ENCODE data around the gene SERINC1. TPM values are rescaled to one million over a fixed set of nuclear protein-coding genes. Genes with fewer than 3 reads are reported as not detected.
"Not testable (repeated sequence)": the region's sequence is repeated elsewhere in the genome, so short reads cannot be mapped to it uniquely, and the experiment has no call there.

SERINC1 gene
- total RNA-seq, 6 experiments from 2014 or later = 161 to 215 (median 179) TPM

DNA sequence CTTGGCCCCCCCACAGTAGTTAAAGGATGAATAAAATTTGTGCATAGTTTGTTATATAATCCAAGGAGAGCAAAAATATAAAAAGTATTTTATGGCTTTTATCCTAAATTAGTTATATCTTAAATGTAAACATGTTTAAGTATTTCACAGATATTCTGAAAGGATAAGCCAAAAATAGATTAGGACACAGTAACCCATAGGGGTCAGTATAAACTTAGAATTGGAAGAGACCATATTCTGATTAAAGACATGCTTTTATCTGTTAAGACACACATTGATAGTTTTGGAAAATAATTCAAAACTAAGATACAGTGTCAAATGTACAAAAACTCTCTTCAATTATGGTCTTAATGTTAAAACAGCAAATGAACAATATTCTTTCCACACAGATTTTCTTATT is 4.5 kb upstream of the SERINC1 start:
- no peaks in the 10 kb centered on the region; the same call in 1 of the 2 replicates for H3K27me3 Mint-ChIP-seq (ENCODE audit: insufficient read depth)
- DNase-seq = peak; percentile 25
- TF ChIP-seq, protein P1, sequence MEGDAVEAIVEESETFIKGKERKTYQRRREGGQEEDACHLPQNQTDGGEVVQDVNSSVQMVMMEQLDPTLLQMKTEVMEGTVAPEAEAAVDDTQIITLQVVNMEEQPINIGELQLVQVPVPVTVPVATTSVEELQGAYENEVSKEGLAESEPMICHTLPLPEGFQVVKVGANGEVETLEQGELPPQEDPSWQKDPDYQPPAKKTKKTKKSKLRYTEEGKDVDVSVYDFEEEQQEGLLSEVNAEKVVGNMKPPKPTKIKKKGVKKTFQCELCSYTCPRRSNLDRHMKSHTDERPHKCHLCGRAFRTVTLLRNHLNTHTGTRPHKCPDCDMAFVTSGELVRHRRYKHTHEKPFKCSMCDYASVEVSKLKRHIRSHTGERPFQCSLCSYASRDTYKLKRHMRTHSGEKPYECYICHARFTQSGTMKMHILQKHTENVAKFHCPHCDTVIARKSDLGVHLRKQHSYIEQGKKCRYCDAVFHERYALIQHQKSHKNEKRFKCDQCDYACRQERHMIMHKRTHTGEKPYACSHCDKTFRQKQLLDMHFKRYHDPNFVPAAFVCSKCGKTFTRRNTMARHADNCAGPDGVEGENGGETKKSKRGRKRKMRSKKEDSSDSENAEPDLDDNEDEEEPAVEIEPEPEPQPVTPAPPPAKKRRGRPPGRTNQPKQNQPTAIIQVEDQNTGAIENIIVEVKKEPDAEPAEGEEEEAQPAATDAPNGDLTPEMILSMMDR (IDR thresholded peaks at IDR 0.05) = peak; percentile 77
- no peak overlapping the region for H3K27ac Mint-ChIP-seq
- no peaks in the 10 kb centered on the region for H3K36me3 Mint-ChIP-seq (ENCODE audit: low read depth)
- H3K4me3 Mint-ChIP-seq = no peak overlapping the region
- peaks cover 7% of the 10 kb centered on the region for H3K4me1 Mint-ChIP-seq (ENCODE audit: low read depth)
- no peaks in the 10 kb centered on the region for H3K9me3 Mint-ChIP-seq

DNA sequence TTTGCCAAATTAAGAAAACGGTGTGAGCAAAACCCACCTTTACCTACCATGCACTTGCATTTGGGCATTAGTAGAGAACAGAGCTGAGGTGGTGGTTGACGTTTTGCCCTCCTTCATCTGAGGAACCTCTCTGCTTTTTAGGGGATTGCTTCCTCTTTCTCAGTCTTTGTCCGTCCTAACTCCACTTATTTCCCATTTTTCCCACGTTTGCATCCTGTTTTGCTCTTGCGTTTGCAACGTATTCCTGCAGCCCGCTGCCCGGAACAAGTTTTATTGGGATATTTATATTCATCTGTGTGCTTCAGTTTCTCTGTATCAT is 374 bp upstream of the SERINC1 start:
- TF ChIP-seq, protein P1 (IDR thresholded peaks at IDR 0.05) = no peak
- Mint-ChIP-seq H3K27me3 (ENCODE audit: insufficient read depth) (no peaks in the 10 kb centered on the region; the same call in 1 of the 2 replicates), H3K4me3 (peak overlapping the region; percentile 100)

DNA sequence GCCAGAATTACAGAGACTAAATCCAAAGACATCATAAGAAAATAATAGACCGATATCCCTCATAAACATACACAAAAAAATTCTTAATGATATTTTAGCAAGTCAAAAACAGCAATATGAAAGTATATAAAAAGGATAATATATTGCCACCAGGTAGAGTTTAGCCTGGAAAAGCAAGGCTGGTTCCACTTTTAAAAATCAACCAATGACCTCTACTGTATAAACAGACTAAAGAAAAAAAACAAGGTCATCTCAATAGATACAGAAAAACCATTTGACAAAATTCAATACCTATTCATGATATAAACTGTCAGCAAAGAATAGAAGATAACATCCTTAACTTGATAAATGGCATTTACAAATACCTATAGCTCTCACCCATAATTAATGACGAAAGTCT is 9.7 kb downstream of the SERINC1 start:
- TF ChIP-seq, protein P1 (IDR thresholded peaks at IDR 0.05) = no peak
- no peak for DNase-seq
- peaks cover 12% of the 10 kb centered on the region for H3K36me3 Mint-ChIP-seq (ENCODE audit: low read depth)
- no peaks in the 10 kb centered on the region for H3K9me3 Mint-ChIP-seq
- H3K27me3 Mint-ChIP-seq (ENCODE audit: insufficient read depth) = no peaks in the 10 kb centered on the region
- no peak overlapping the region for H3K27ac Mint-ChIP-seq
- no peak overlapping the region for H3K4me3 Mint-ChIP-seq
- H3K4me1 Mint-ChIP-seq (ENCODE audit: low read depth) = peaks cover 49% of the 10 kb centered on the region

More for the DNA sequence above, 374 bp upstream of the SERINC1 start:
- Mint-ChIP-seq H3K9me3 (no peaks in the 10 kb centered on the region), H3K4me1 (ENCODE audit: low read depth) (peaks cover 27% of the 10 kb centered on the region), H3K27ac (peak overlapping the region; percentile 99), H3K36me3 (ENCODE audit: low read depth) (peaks cover 11% of the 10 kb centered on the region)
- DNase-seq = peak; percentile 4

DNA sequence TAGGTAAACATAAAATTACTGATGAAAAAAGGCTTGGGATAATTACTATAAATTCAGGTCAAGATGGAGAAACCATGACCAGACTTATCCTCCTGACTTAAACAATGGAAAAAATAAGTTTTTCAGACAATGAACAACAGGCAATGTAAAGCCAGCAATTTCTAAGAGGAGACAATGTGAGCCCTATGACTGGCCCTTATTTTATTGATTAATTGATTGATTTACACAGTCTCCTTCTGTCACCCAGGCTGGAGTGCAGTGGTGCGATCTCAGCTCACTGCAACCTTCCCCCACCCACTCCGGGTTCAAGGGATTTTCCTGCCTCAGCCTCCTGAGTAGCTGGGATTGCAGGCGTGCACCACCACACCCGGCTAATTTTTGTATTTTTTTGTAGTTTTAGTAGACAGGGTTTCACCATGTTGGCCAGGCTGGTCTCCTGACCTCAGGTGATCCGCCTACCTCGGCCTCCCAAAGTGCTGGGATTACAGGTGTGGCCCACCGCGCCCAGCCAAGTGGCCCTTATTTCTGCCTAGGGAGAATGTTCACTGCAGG is 11.7 kb downstream of the SERINC1 start:
- H3K4me3 Mint-ChIP-seq; DNase-seq; H3K9me3 Mint-ChIP-seq; H3K27me3 Mint-ChIP-seq (ENCODE audit: insufficient read depth): not testable (repeated sequence)
- H3K36me3 Mint-ChIP-seq (ENCODE audit: low read depth) = peaks cover 14% of the 10 kb centered on the region
- peaks cover 44% of the 10 kb centered on the region for H3K4me1 Mint-ChIP-seq (ENCODE audit: low read depth)
- peak overlapping the region; percentile 15; the same call in 1 of the 2 replicates for H3K27ac Mint-ChIP-seq

DNA sequence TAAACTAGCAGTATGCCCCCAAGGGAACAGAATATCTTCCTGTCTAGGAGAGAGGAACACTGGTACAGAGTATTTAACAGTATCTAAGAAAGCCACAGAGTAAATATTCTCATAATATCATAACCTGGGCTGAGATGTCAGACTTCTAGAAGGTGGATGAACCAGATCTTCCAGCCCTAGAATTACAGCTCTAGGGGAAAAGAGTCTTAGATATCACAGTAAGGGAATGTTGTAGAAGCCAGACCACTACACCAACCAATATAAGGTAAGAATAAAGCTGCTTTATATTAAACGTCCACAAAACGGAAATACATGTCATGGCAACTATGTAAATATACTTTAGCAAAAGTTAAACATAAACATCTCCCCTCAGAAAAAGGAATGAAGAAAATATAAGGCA is 12.4 kb downstream of the SERINC1 start:
- Mint-ChIP-seq H3K9me3 (no peaks in the 10 kb centered on the region), H3K4me3 (no peak overlapping the region), H3K36me3 (ENCODE audit: low read depth) (peaks cover 21% of the 10 kb centered on the region), H3K4me1 (ENCODE audit: low read depth) (peaks cover 40% of the 10 kb centered on the region), H3K27me3 (ENCODE audit: insufficient read depth) (no peaks in the 10 kb centered on the region; the same call in 1 of the 2 replicates), H3K27ac (peak overlapping the region; percentile 15; the same call in 1 of the 2 replicates)
- no peak for DNase-seq
- TF ChIP-seq, protein P1 (IDR thresholded peaks at IDR 0.05) = no peak

DNA sequence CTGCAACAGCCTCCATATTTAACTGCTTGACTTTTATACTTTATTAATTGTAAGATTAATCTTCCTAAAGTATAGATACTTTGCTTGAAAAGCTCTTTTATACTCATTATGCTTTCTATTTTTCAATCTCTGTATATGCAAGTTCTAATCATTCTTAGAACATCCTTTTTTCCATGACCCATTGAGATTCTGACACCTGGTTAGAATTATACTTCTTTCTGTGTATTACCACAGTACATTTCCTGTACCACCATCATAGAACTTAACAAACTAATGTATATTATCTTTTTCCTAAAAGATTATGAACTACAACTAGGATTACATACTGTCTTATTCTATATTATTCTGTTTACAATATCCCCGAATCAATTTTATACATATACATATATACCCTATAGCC is 13.5 kb downstream of the SERINC1 start:
- no peak overlapping the region for H3K4me3 Mint-ChIP-seq
- H3K4me1 Mint-ChIP-seq (ENCODE audit: low read depth) = peaks cover 32% of the 10 kb centered on the region
- no peak for DNase-seq

DNA sequence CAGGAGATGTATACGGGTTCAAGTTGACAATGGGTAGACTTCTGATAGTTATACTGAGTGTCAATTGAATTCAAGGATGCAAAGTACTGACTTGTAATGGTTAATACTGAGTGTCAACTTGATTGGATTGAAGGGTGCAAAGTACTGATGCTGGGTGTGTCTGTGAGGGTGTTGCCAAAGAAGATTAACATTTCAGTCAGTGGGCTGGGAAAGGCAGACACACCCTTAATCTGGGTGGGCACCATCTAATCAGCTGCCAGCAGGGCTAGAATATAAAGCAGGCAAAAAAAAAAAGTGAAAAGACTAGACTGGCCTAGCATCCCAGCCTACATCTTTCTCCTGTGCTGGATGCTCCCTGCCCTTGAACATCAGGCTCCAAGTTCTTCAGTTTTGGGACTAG is 16.5 kb downstream of the SERINC1 start:
- H3K4me3 Mint-ChIP-seq = not testable (repeated sequence)

More for the DNA sequence above, 13.5 kb downstream of the SERINC1 start:
- peaks cover 22% of the 10 kb centered on the region for H3K36me3 Mint-ChIP-seq (ENCODE audit: low read depth)
- H3K27ac Mint-ChIP-seq = no peak overlapping the region
- TF ChIP-seq, protein P1 (IDR thresholded peaks at IDR 0.05) = no peak
- no peaks in the 10 kb centered on the region for H3K9me3 Mint-ChIP-seq
- no peaks in the 10 kb centered on the region; the same call in 1 of the 2 replicates for H3K27me3 Mint-ChIP-seq (ENCODE audit: insufficient read depth)

More for the DNA sequence above, 16.5 kb downstream of the SERINC1 start:
- Mint-ChIP-seq H3K4me1 (ENCODE audit: low read depth) (peaks cover 14% of the 10 kb centered on the region; the same call in 1 of the 2 replicates), H3K36me3 (ENCODE audit: low read depth) (peaks cover 39% of the 10 kb centered on the region)
- not testable (repeated sequence) for H3K9me3 Mint-ChIP-seq; DNase-seq; H3K27ac Mint-ChIP-seq; H3K27me3 Mint-ChIP-seq (ENCODE audit: insufficient read depth)

Data from HFFc6 (cell line).